HepG2 (cell line): Measurements from ENCODE around the gene SALL2. TPM values are rescaled to one million over a fixed set of nuclear protein-coding genes. Genes with fewer than 3 reads are reported as not detected.

Experiments used
- ATF6 ChIP-seq: sonication (generic); formaldehyde crosslinking; conservative IDR thresholded peaks from 2 replicates; pipeline ENCODE4 v1.4.0; 2020; ENCODE audit warnings: missing genetic modification reagents
- BCL6 ChIP-seq: IDR thresholded peaks from 2 replicates; pipeline ENCODE4 v1.6.1; 2016; ENCODE audit warnings: missing genetic modification reagents, missing compliant biosample characterization
- GABPA ChIP-seq, 2 experiments: IDR thresholded peaks; 2 replicates each; pipeline ENCODE4 v1.6.1; 2011 to 2016; ENCODE audit warnings: low read depth in 2 of 2, low read length in 1 of 2, missing biosample characterization in 1 of 2, missing genetic modification characterization in 1 of 2
- MBNL3 ChIP-seq: fragments of 250-450 bp; sonication (Bioruptor Pico); conservative IDR thresholded peaks from 2 replicates; pipeline ENCODE4 v1.8.0; 2022; ENCODE audit warnings: mild to moderate bottlenecking, inconsistent platforms
- MNT ChIP-seq: fragments of 450-650 bp; IDR thresholded peaks from 2 replicates; pipeline ENCODE4 v1.6.1; 2016
- MYC ChIP-seq: sonication (generic); formaldehyde crosslinking; IDR thresholded peaks from 2 replicates; pipeline ENCODE4 v1.9.0; 2021; ENCODE audit warnings: missing genetic modification reagents, borderline replicate concordance
- NFE2L2 ChIP-seq: fragments of 150-350 bp; IDR thresholded peaks from 2 replicates; pipeline ENCODE4 v1.6.1; 2014; ENCODE audit warnings: low read length
- PLSCR1 ChIP-seq: sonication (generic); formaldehyde crosslinking; IDR thresholded peaks from 2 replicates; pipeline ENCODE4 v1.5.0; 2020; ENCODE audit warnings: missing genetic modification reagents, mild to moderate bottlenecking, borderline replicate concordance
- SNAPC2 ChIP-seq: sonication (generic); formaldehyde crosslinking; IDR thresholded peaks from 2 replicates; pipeline ENCODE4 v1.8.1; 2022; ENCODE audit warnings: mild to moderate bottlenecking, missing genetic modification reagents
- STAT5B ChIP-seq: sonication (generic); formaldehyde crosslinking; IDR thresholded peaks from 2 replicates; pipeline ENCODE4 v1.4.0; 2020; ENCODE audit warnings: missing genetic modification reagents
- TCF7 ChIP-seq: sonication (generic); IDR thresholded peaks from 2 replicates; pipeline ENCODE4 v1.6.1; 2016; ENCODE audit warnings: antibody characterized with exemption, low read depth
- TGIF2 ChIP-seq: IDR thresholded peaks from 2 replicates; pipeline ENCODE4 v1.6.1; 2016; ENCODE audit warnings: control low read depth, missing compliant biosample characterization
- TRIM24 ChIP-seq: sonication (generic); formaldehyde crosslinking; IDR thresholded peaks from 2 replicates; pipeline ENCODE4 v1.8.0; 2022; ENCODE audit warnings: mild to moderate bottlenecking, missing genetic modification reagents
- ZBTB26 ChIP-seq: IDR thresholded peaks from 2 replicates; pipeline ENCODE4 v1.6.1; 2016; ENCODE audit warnings: missing compliant biosample characterization, missing genetic modification reagents, borderline replicate concordance
- ZNF691 ChIP-seq: sonication (generic); formaldehyde crosslinking; IDR thresholded peaks from 2 replicates; pipeline ENCODE4 v1.4.0; 2020; ENCODE audit warnings: missing genetic modification reagents, low read depth, mild to moderate bottlenecking, borderline replicate concordance
- ZNF724P ChIP-seq: sonication (generic); formaldehyde crosslinking; IDR thresholded peaks from 2 replicates; pipeline ENCODE4 v1.8.0; 2022; ENCODE audit warnings: missing genetic modification reagents, borderline replicate concordance
- ZNF782 ChIP-seq: sonication (generic); formaldehyde crosslinking; IDR thresholded peaks from 2 replicates; pipeline ENCODE4 v1.4.0; 2020; ENCODE audit warnings: missing genetic modification reagents, mild to moderate bottlenecking, borderline replicate concordance
- ZNF879 ChIP-seq: sonication (generic); formaldehyde crosslinking; IDR thresholded peaks from 2 replicates; pipeline ENCODE4 v1.8.1; 2023; ENCODE audit warnings: missing genetic modification reagents
- ZNF891 ChIP-seq: sonication (generic); formaldehyde crosslinking; IDR thresholded peaks from 2 replicates; pipeline ENCODE4 v1.5.0; 2020; ENCODE audit warnings: mild to moderate bottlenecking, missing genetic modification reagents
- ZUFSP ChIP-seq: sonication (generic); formaldehyde crosslinking; IDR thresholded peaks from 2 replicates; pipeline ENCODE4 v1.9.0; 2021; ENCODE audit warnings: missing genetic modification reagents, mild to moderate bottlenecking, borderline replicate concordance
- polyA plus RNA-seq, 8 experiments: library from polyadenylated mRNA; depleted of rRNA in 3 of 8; stranded (reverse) in 7 of 8; unstranded in 1 of 8; fragments of >200 nt; fragmentation: Illumina TruSeq in 4 of 8; extraction: Trizol in 4 of 8; gene quantifications; 2 replicates each; pipeline versions ENCODE4 v1.2.1 to v1.2.3, GENCODE V29; 2011 to 2016; ENCODE audit warnings: low read depth in 4 of 8, missing spikeins in 1 of 8, mixed read lengths in 1 of 8; ENCODE audit not compliant: insufficient read depth in 1 of 8
- total RNA-seq, 5 experiments: library from RNA; depleted of rRNA; stranded (reverse); fragments of >200 nt; fragmentation: Illumina TruSeq; extraction: Trizol; gene quantifications; 2 replicates each; pipeline ENCODE4 v1.2.3, GENCODE V29; 2016; ENCODE audit warnings: low read depth in 1 of 5

The SALL2 gene
- total and polyA plus RNA-seq, 2 of the 13 experiments (the other 11 are each of a cell fraction or from before 2014, with no cell fraction given), result 4.9 to 5.8 TPM

- no peak for TF ChIP-seq ZNF724P
- no peak for TF ChIP-seq MYC (CRISPR knock-in tag)
- no peak for TF ChIP-seq MBNL3 (CRISPR knock-in tag)
- TF ChIP-seq STAT5B (CRISPR knock-in tag), result peak; percentile 60; the same call in 1 of the 2 replicates
- no peak for TF ChIP-seq ZNF891 (CRISPR knock-in tag)
- TF ChIP-seq ATF6 (CRISPR knock-in tag), result no peak
- no peak for TF ChIP-seq PLSCR1
- TF ChIP-seq MNT, result no peak
- TF ChIP-seq TCF7, result peak; percentile 10; the same call in 1 of the 2 replicates
- TF ChIP-seq SNAPC2, result no peak
- TF ChIP-seq NFE2L2, result no peak
- TF ChIP-seq ZBTB26 (CRISPR knock-in tag), result no peak
- no peak for TF ChIP-seq TRIM24
- TF ChIP-seq TGIF2, result no peak
- TF ChIP-seq ZNF879 (CRISPR knock-in tag), result no peak
- no peak for TF ChIP-seq GABPA (IDR thresholded peaks at IDR 0.05; ENCODE audit: low read depth, low read length)
- peak; percentile 73 for TF ChIP-seq GABPA (CRISPR knock-in tag; IDR thresholded peaks at IDR 0.05; ENCODE audit: low read depth)
- peak; percentile 99 for TF ChIP-seq BCL6
- TF ChIP-seq ZUFSP (CRISPR knock-in tag), result no peak
- TF ChIP-seq ZNF691 (CRISPR knock-in tag), result peak; percentile 74; the same call in 1 of the 2 replicates
- no peak for TF ChIP-seq ZNF782 (CRISPR knock-in tag)
Observed at GRCh38 chr14:21528381-21529348, 2.5 kb upstream of the SALL2 start (continued).
